ENCODE data around the gene VMP1. TPM values are rescaled to one million over a fixed set of nuclear protein-coding genes. Genes with fewer than 3 reads are reported as not detected.
"Not testable (repeated sequence)": the region's sequence is repeated elsewhere in the genome, so short reads cannot be mapped to it uniquely, and the experiment has no call there.

Gene VMP1
- total RNA-seq, 2 experiments from 2014 or later = 122 to 123 TPM

GRCh38 chr17:59830007-59830630, 122.7 kb downstream of the VMP1 start:
- H3K27ac Mint-ChIP-seq = peak overlapping the region; percentile 96
- no peaks in the 10 kb centered on the region for H3K9me3 Mint-ChIP-seq (ENCODE audit: insufficient read depth)
- ATAC-seq (no peak), DNase-seq (peak; percentile 17)
- H3K27me3 Mint-ChIP-seq (ENCODE audit: low read depth) = no peaks in the 10 kb centered on the region
- CTCF ChIA-PET = interaction anchor here (1.2 to 12.3 kb wide), 7 partner anchors 15 to 77 kb away, joined by 3 to 102 read pairs (median 5); no protein-coding TSS in a partner anchor
- H3K36me3 Mint-ChIP-seq (ENCODE audit: low read depth) = peaks cover 23% of the 10 kb centered on the region
- POLR2A ChIA-PET = interaction anchor here (1.3 to 11.5 kb wide), 6 partner anchors 10 to 76 kb away, joined by 3 to 461 read pairs (median 34); no protein-coding TSS in a partner anchor
- H3K4me3 Mint-ChIP-seq = peak overlapping the region; percentile 72
- peaks cover 83% of the 10 kb centered on the region for H3K4me1 Mint-ChIP-seq (ENCODE audit: low read depth)

GRCh38 chr17:59830846-59831486, 123.5 kb downstream of the VMP1 start:
- H3K4me3 Mint-ChIP-seq = no peak overlapping the region
- H3K27me3 Mint-ChIP-seq (ENCODE audit: low read depth) = no peaks in the 10 kb centered on the region
- CTCF ChIA-PET = interaction anchor here (0.9 to 12.3 kb wide), 8 partner anchors 10 to 206 kb away, joined by 3 to 102 read pairs (median 6); no protein-coding TSS in a partner anchor
- peak overlapping the region; percentile 96 for H3K27ac Mint-ChIP-seq
- H3K4me1 Mint-ChIP-seq (ENCODE audit: low read depth) = peaks cover 78% of the 10 kb centered on the region
- H3K9me3 Mint-ChIP-seq (ENCODE audit: insufficient read depth) = no peaks in the 10 kb centered on the region
- peaks cover 19% of the 10 kb centered on the region for H3K36me3 Mint-ChIP-seq (ENCODE audit: low read depth)
- ATAC-seq (no peak), DNase-seq (peak; percentile 23)
- POLR2A ChIA-PET = interaction anchor here (1.3 to 11.5 kb wide), 5 partner anchors 9 to 77 kb away, joined by 3 to 461 read pairs (median 34); no protein-coding TSS in a partner anchor

GRCh38 chr17:59832883-59833379, 125.5 kb downstream of the VMP1 start:
- H3K36me3 Mint-ChIP-seq (ENCODE audit: low read depth) = peaks cover 14% of the 10 kb centered on the region
- POLR2A ChIA-PET = interaction anchor here (1.1 to 11.5 kb wide), 5 partner anchors 7 to 79 kb away, joined by 3 to 461 read pairs (median 9); no protein-coding TSS in a partner anchor
- no peaks in the 10 kb centered on the region for H3K27me3 Mint-ChIP-seq (ENCODE audit: low read depth)

GRCh38 chr17:59837308-59838051, 130.0 kb downstream of the VMP1 start:
- peak; percentile 90 for ATAC-seq
- CTCF ChIA-PET = interaction anchor here (0.7 to 8.2 kb wide), 7 partner anchors 9 to 464 kb away, joined by 3 to 82 read pairs (median 12); no protein-coding TSS in a partner anchor
- peaks cover 53% of the 10 kb centered on the region for H3K36me3 Mint-ChIP-seq (ENCODE audit: low read depth)

More at GRCh38 chr17:59832883-59833379, 125.5 kb downstream of the VMP1 start:
- Mint-ChIP-seq H3K27ac (peak overlapping the region; percentile 53), H3K9me3 (ENCODE audit: insufficient read depth) (no peaks in the 10 kb centered on the region), H3K4me3 (no peak overlapping the region), H3K4me1 (ENCODE audit: low read depth) (peaks cover 72% of the 10 kb centered on the region)
- ATAC-seq (no peak), DNase-seq (no peak)
- CTCF ChIA-PET = interaction anchor here (1.2 to 12.3 kb wide), 7 partner anchors 8 to 80 kb away, joined by 3 to 102 read pairs (median 7); no protein-coding TSS in a partner anchor

GRCh38 chr17:59838052-59838916, 130.8 kb downstream of the VMP1 start:
- POLR2A ChIA-PET = interaction anchor here (0.6 to 10.9 kb wide), 28 partner anchors 9 to 1506 kb away, joined by 3 to 461 read pairs (median 4); partner anchors contain the start of genes PTRH2, RPS6KB1, TUBD1 and VMP1
- H3K27ac Mint-ChIP-seq = peak overlapping the region; percentile 98
- peaks cover 58% of the 10 kb centered on the region for H3K36me3 Mint-ChIP-seq (ENCODE audit: low read depth)
- CTCF ChIA-PET = interaction anchor here (0.7 to 8.2 kb wide), 7 partner anchors 10 to 131 kb away, joined by 3 to 82 read pairs (median 12); partner anchors contain the start of genes PTRH2 and VMP1
- H3K4me3 Mint-ChIP-seq = peak overlapping the region; percentile 93
- ATAC-seq (peak; percentile 12), DNase-seq (peak; percentile 60)
- no peaks in the 10 kb centered on the region for H3K27me3 Mint-ChIP-seq (ENCODE audit: low read depth)
- no peaks in the 10 kb centered on the region for H3K9me3 Mint-ChIP-seq (ENCODE audit: insufficient read depth)
- peaks cover 45% of the 10 kb centered on the region for H3K4me1 Mint-ChIP-seq (ENCODE audit: low read depth)

More at GRCh38 chr17:59837308-59838051, 130.0 kb downstream of the VMP1 start:
- POLR2A ChIA-PET = interaction anchor here (0.7 to 10.9 kb wide), 27 partner anchors 9 to 1857 kb away, joined by 3 to 461 read pairs (median 4); partner anchors contain the start of genes PTRH2, RPS6KB1, TUBD1 and VMP1
- peak; percentile 87 for DNase-seq
- Mint-ChIP-seq H3K4me3 (peak overlapping the region; percentile 93), H3K27ac (peak overlapping the region; percentile 98), H3K27me3 (ENCODE audit: low read depth) (no peaks in the 10 kb centered on the region), H3K9me3 (ENCODE audit: insufficient read depth) (no peaks in the 10 kb centered on the region), H3K4me1 (ENCODE audit: low read depth) (peaks cover 45% of the 10 kb centered on the region)

- Mint-ChIP-seq H3K9me3 (ENCODE audit: insufficient read depth) (no peaks in the 10 kb centered on the region), H3K27ac (peak overlapping the region; percentile 98), H3K4me3 (peak overlapping the region; percentile 93), H3K36me3 (ENCODE audit: low read depth) (peaks cover 57% of the 10 kb centered on the region), H3K27me3 (ENCODE audit: low read depth) (no peaks in the 10 kb centered on the region), H3K4me1 (ENCODE audit: low read depth) (peaks cover 49% of the 10 kb centered on the region)
- DNase-seq = no peak
- CTCF ChIA-PET = interaction anchor here (0.8 to 8.2 kb wide), 8 partner anchors 8 to 86 kb away, joined by 3 to 82 read pairs (median 12); no protein-coding TSS in a partner anchor
- POLR2A ChIA-PET = interaction anchor here (1.1 to 10.9 kb wide), 9 partner anchors 10 to 125 kb away, joined by 4 to 461 read pairs (median 81); partner anchors contain the start of genes RNFT1, RPS6KB1 and TUBD1
- ATAC-seq = no peak
Observed at GRCh38 chr17:59839651-59840328, 132.3 kb downstream of the VMP1 start.

GRCh38 chr17:59840329-59841090, 133.1 kb downstream of the VMP1 start:
- no peak for ATAC-seq
- Mint-ChIP-seq H3K27me3 (ENCODE audit: low read depth) (no peaks in the 10 kb centered on the region), H3K4me1 (ENCODE audit: low read depth) (peaks cover 55% of the 10 kb centered on the region), H3K4me3 (peak overlapping the region; percentile 93), H3K9me3 (ENCODE audit: insufficient read depth) (no peaks in the 10 kb centered on the region), H3K36me3 (ENCODE audit: low read depth) (peaks cover 57% of the 10 kb centered on the region), H3K27ac (peak overlapping the region; percentile 98)
- no peak for DNase-seq
- ChIA-PET POLR2A (interaction anchor here (1.0 to 10.9 kb wide), 10 partner anchors 9 to 124 kb away, joined by 3 to 461 read pairs (median 46); partner anchors contain the start of genes RNFT1, RPS6KB1 and TUBD1), CTCF (interaction anchor here (0.8 to 8.2 kb wide), 6 partner anchors 9 to 86 kb away, joined by 3 to 82 read pairs (median 12); no protein-coding TSS in a partner anchor)

- ATAC-seq; H3K9me3 Mint-ChIP-seq (ENCODE audit: insufficient read depth); H3K27me3 Mint-ChIP-seq (ENCODE audit: low read depth): not testable (repeated sequence)
- DNase-seq = peak; percentile 45
- Mint-ChIP-seq H3K4me1 (ENCODE audit: low read depth) (peaks cover 59% of the 10 kb centered on the region), H3K27ac (peak overlapping the region; percentile 98), H3K4me3 (peak overlapping the region; percentile 93), H3K36me3 (ENCODE audit: low read depth) (peaks cover 55% of the 10 kb centered on the region)
- ChIA-PET POLR2A (interaction anchor here (0.7 to 10.9 kb wide), 11 partner anchors 9 to 123 kb away, joined by 3 to 461 read pairs (median 11); partner anchors contain the start of genes RNFT1, RPS6KB1 and TUBD1), CTCF (interaction anchor here (1.6 to 8.2 kb wide), 5 partner anchors 9 to 87 kb away, joined by 7 to 82 read pairs (median 12); no protein-coding TSS in a partner anchor)
Observed at GRCh38 chr17:59841091-59841881, 133.8 kb downstream of the VMP1 start.

Measured in activated CD8-positive, alpha-beta T cell treated with anti-CD3 and anti-CD28 coated beads, Interleukin-2, amount 10 ng/mL, durations not matched to agents 7 days and 5 days (primary cell).